Kidney tubule cell (primary cell): ENCODE measurements around the gene PHACTR1.

Experiments
- DNase-seq: peaks from one replicate; pipeline ENCODE4 v3.0.0-alpha.2; 2018; ENCODE audit warnings: low spot score

PHACTR1 gene

DNA sequence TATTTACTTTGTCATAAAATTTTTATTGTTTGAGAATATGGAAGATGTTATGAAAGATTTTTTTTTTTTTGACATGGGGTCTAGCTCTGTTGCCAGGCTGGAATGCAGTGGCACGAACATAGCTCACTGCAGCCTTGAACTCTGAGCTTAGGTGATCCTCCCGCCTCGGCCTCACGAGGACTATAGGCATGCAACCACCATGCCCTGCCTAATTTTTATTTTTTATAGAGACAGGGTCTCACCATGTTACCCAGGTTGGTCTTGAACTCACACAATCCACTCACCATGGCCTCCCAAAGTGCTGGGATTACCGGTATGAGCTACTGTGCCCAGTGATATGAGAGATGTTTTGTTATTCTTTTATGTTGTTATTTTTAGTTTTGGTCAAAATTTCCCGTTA is 316.0 kb downstream of the PHACTR1 start:
- no peak for DNase-seq

- DNase-seq: no peak
Observed at GRCh38 chr6:13033145-13033544, 316.6 kb downstream of the PHACTR1 start.

- DNase-seq: no peak
Observed at GRCh38 chr6:13034316-13034715, 317.7 kb downstream of the PHACTR1 start.

GRCh38 chr6:13035606-13036005 is 319.0 kb downstream of the PHACTR1 start:
- DNase-seq: no peak

- no peak for DNase-seq
Observed at GRCh38 chr6:13038315-13038714, 321.7 kb downstream of the PHACTR1 start.

DNA sequence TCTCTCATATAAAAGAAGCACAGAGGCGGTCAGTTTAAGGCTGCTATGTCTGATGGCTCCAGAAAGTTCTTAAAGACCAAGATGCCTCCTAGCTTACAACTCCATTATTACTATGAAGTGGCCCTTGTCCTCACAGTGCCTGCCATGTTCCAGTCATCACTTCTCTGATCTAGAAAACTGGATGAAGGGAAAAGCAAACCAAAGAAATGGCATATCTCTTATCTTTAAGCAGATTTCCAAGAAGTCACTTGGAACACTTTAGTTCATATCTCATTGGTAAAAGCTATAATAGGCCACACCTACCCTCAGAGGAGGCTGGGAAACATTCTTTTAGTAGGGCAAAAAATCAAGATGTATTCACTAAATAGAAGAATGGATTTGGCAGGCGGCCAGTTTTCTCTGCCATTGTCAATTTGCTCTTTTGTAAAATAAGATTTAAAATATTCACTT is 322.2 kb downstream of the PHACTR1 start:
- DNase-seq: no peak

GRCh38 chr6:13044390-13044789 is 327.8 kb downstream of the PHACTR1 start:
- peak; percentile 90 for DNase-seq

DNA sequence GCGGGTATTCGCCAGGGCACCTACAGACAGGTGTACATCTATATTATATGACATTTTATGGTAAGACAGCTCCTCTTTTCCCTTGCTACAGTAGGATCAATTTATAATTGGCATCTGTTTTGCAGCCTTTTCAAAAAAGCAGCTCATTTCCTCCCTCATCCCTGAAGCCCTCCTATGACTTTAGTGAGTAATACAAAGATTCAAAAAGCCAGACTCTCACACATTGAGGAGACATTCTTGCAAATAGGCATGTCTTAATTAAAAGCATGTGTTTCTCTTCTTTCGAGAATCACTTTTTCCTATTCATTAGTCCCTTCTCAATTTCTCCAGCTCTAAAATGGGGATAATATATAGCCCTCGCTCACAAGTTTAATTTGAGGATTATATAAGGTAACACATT is 328.3 kb downstream of the PHACTR1 start:
- DNase-seq: no peak

DNA sequence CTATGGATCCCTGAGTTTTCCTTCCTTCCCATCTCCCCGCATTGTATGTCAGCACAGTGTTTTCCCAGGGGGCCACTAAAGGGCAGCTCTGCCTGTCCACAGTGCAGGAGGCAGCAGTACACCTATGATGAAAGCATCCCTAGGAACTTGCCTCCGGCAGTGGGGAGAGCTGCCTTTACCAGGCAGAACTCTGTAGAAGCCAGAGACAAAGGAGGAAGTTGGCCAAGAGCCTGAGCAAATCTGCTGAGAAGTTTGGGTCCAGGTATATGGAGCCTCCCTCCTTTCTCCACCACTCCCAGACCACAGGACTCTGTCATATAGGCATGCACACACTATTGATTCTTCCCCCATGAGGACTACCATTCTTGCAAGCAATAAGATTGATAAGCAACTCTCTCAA is 329.1 kb downstream of the PHACTR1 start:
- no peak for DNase-seq

- no peak for DNase-seq
Observed at GRCh38 chr6:13046084-13046483, 329.5 kb downstream of the PHACTR1 start.

- peak; percentile 13 for DNase-seq
Observed at GRCh38 chr6:13048113-13048512, 331.5 kb downstream of the PHACTR1 start.

DNA sequence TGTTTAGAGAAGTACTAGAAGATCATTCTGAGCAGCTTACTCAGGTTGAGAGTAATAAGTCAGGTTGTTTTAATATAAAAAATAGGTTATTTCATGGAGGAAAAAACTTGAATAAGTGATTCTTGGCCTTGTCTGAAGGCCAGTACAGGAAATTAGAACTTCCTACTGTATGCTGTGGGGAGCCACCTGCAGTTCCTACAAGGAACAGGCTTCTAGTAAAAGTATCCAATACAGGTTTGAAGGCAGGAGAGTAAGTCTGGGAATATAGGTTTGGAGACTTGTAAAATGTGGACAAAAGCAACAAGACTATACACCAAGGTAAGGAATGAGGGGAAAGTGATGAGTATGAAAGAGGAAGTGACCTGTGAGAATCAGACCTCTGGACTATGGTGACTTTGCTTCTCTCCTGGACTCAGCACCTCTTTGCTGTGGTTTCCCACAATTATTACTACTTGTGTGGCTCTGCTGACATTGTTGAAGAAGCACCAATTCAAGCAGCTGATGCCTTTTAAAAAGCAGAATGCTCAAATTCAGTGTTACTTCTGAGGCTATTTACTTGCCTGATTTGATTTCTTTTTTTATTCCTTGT is 333.2 kb downstream of the PHACTR1 start:
- no peak for DNase-seq

DNA sequence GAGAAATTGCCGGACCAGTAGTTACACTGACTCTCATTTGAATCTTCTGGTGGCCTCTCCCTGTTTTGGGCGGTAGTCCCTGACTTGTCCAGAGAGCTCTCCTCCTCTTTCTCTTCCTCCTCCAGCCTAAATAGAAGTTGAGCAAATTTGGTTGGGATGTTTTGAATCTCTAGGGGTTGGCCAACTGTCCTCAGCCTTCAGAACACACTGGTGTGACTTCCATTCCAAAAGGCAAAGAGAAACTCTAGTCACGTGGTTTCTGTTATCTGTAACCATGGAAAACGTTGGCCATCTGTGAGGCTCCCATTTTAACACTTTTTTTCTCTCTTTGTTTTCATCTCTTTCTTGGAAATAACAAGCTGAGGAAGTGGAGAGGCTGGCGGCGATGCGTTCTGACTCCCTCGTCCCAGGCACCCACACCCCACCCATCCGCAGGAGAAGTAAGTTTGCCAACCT is 336.5 kb downstream of the PHACTR1 start:
- no peak for DNase-seq

GRCh38 chr6:13058051-13058450 is 341.5 kb downstream of the PHACTR1 start:
- DNase-seq: no peak

DNA sequence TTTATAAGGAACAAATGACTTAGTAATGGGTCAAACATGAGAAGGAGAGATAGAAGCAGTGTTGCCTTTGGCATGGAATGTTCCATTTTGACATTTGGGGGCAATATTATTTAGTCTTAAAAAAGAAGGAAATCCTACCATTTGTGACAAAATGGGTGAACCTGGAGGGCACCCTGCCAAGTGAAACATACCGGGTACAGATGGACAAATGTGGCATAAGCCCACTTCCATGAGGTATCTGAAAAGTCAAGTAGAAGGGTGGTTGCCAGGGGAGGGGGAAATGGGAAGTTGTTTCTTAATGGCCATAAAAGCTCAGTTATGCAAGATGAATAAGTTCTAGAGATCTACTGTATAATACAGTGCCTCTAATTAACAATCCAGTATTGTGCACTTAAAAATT is 342.5 kb downstream of the PHACTR1 start:
- DNase-seq: no peak

DNA sequence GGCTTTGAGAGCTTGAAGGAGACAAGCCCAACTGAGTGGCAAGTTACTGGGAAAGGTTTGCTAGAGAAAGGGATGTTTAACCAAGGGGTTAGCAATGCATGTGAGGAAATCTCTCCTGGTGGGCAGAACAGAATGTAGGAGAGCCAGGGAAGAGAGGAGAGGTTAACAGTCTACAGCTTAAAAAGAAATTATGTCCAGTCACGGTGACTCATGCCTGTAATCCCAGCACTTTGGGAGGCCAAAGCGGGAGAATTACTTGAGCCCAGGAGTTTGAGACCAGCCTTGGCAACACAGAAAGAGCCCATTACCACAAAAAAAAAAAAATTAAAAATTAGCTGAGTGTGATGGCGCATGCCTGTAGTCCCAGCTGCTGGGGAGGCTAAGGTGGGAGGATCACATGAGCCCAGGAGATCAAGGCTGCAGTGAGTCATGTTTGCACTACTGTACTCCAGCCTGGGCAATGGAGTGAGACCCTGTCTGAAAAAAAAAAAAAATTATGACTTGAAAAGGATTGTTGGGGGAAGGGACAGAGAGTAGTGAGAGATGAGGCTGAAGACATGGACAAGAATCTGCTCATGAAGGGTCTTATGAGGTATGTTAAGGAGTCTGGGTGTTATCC is 346.8 kb downstream of the PHACTR1 start:
- DNase-seq: no peak

GRCh38 chr6:13065581-13065980 is 349.0 kb downstream of the PHACTR1 start:
- no peak for DNase-seq

- DNase-seq: no peak
Observed at GRCh38 chr6:13066050-13066449, 349.5 kb downstream of the PHACTR1 start.

- no peak for DNase-seq
Observed at GRCh38 chr6:13066820-13067219, 350.3 kb downstream of the PHACTR1 start.

GRCh38 chr6:13068586-13069210 is 352.1 kb downstream of the PHACTR1 start:
- no peak for DNase-seq

DNA sequence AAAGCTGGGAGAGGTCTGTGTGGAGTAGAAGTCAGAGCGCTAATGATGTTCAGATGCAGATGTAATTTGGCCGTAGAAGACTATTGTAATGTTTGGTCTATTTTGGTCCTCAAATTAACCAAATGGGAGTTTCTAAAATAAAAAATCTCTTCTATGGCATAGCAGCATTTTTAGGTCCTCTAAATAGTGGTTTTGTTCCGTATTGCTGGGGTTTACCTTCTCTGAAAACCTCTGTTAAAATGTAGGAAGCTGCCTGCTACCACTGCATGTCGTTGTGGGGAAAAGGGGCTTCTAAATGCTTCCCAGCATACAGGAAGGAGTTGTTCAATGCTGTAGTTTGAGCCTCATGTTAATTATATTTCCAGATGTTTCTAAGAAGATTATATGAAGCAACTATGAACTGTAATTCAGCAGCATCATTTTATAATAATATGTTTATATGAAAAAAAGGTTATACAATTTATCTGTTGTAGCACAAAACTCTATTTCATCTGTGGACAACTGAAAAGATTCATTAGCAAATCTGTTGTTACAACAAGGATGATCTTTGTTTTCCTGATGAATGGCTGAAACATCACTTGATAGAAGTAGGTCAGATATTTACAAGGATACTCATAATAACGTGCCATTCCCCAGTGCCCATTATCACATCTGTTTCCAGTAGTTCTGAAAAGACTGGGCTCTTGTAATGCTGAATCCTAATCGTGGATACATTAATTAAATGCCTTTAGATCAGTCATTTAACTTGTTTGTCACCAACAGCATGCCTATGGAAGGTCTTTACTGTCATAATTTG is 355.2 kb downstream of the PHACTR1 start:
- no peak for DNase-seq

DNA sequence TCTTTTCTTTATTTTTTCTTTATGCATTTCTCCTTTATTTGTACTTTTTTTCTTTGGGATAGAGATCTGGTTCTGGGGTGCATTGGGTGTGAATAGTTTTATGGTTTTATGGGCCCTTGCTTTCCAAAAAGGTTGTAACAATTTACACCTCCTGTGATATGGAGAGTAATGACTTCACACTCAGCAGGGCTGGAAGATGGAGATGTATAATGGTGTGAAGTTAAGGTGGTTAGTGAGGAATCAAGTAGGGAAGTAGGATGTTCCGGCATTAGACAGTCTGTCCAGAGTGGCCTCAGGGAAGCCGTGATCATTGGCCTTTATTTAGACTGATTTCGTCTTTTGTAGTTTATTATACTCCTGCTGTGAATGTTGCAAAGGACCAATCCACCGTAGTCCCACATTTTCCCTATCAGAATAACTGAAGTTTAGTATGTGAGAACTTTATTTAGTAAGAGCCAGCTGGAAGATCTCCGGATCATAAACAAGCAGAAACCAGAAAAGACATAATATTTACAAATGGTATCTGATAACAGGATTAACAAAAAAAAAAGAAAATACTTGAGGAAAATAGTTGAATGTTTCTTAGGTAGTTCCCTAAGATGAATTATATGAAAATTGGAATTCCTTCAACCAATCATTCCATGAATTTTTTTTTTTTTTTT is 356.2 kb downstream of the PHACTR1 start:
- no peak for DNase-seq
